ENCODE data around the gene AMD1. TPM values are rescaled to one million over a fixed set of nuclear protein-coding genes. Genes with fewer than 3 reads are reported as not detected.
"Not testable (repeated sequence)": the region's sequence is repeated elsewhere in the genome, so short reads cannot be mapped to it uniquely, and the experiment has no call there.

AMD1 gene
- total RNA-seq, 1 experiment from 2014 or later: 139 TPM

DNA sequence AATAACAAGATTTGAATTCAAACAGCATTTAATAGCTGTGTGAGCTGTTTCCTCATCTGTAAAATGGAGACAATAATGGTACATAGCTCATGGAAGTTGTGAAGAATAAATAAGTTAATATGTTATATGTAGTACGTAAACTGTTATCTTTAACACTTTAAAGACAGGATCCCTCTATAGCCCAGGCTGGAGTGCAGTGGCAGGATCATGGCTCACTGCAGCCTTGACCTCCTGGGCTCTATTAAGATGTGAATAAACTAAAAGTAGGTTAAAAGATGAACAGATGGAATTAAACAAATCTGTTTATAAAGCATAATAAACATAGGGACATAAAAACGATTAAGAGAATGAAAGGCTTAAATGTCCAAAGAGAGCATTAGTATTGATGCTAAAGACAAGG lies 3.0 kb downstream of the AMD1 start:
- no peak for DNase-seq (ENCODE audit: low read depth)

GRCh38 chr6:110878751-110879522 lies 4.4 kb downstream of the AMD1 start:
- no peak for DNase-seq (ENCODE audit: low read depth)

- DNase-seq (ENCODE audit: low read depth): no peak
Observed at GRCh38 chr6:110880651-110881050, 6.1 kb downstream of the AMD1 start.

DNA sequence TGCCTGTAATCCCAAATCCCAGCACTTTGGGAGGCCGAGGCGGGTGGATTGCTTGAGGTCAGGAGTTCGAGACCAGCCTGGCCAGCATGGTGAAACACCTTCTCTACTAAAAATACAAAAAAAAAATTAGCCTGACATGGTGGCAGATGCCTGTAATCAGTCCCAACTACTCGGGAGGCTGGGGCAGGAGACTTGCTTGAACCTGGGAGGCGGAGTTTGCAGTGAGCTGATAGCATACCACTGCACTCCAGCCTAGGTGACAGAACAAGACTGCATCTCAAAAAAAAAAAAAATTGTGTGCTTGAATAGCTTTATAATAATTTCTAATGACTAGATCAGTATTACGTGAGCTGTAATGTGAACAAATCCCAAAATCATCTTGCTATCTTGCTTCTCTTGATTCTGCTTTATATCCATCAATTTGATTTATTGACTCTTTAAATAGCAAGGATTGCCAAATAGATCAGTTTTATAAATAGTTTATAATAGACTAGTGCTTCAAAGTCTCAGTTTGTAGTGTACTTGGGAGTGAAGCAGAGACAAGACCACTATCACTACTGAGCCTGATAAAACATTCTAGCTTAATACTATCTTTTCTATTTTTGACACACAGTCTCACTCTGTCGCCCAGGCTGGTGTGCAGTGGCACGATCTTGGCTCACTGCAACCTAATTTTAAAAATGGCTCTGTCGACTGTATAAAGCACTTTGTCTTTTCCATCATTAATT lies 7.1 kb downstream of the AMD1 start:
- no peak for DNase-seq (ENCODE audit: low read depth)

GRCh38 chr6:110882274-110882619 lies 7.7 kb downstream of the AMD1 start:
- no peak for DNase-seq (ENCODE audit: low read depth)

DNA sequence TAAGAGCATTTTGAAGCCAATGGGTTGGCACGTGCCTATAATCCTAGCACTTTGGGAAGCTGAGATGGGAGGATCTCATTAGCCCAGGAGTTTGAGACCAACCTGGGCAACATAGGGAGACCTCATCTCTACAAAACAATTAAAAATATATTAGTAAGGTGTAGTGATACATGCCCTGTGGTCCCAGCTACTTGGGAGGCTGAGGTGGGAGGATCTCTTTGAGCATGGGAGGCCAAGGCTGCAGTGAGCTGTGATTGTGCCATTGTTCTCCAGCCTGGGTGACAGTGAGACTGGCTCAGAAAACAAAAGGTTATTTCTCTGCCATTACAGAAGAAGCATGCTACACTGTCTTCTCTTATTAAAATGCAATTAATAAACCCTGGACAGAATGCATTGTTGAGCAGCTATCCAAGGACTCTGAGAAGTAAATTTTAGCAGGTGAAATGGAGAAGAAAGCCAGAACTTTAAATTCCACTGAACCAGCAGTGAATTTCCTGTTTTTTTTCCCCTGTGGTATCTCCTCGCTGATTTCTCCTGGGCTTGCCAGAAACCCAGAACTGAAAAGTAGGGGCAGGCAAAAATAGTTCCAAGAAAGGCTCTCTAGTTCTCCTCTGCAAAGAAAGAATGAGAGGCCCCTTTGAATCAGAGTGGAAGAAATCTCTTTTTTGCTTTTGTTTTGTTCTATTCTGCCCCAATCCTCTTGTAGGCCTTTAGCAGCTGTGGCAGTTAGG lies 8.4 kb downstream of the AMD1 start:
- DNase-seq (ENCODE audit: low read depth): no peak

GRCh38 chr6:110884321-110884720 lies 9.7 kb downstream of the AMD1 start:
- no peak for DNase-seq (ENCODE audit: low read depth)

DNA sequence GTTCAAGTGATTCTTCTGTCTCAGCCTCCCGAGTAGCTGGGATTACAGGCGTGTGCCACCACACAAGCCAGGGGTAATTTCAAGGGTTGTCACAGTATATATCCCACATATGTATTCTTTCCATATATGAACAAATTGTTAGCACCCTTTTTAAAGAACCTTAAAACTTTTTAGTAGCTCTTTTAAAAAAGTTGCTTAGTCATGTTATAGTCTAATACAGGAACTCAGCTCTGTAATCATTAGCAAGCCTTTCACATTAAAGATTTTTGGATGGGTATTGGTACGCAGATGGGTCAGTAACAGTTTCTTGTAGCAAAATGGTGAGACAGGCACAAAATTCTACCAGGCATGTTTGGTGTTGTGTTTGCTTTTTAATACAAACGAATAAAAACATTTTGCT lies 10.9 kb downstream of the AMD1 start:
- no peak for DNase-seq (ENCODE audit: low read depth)

DNA sequence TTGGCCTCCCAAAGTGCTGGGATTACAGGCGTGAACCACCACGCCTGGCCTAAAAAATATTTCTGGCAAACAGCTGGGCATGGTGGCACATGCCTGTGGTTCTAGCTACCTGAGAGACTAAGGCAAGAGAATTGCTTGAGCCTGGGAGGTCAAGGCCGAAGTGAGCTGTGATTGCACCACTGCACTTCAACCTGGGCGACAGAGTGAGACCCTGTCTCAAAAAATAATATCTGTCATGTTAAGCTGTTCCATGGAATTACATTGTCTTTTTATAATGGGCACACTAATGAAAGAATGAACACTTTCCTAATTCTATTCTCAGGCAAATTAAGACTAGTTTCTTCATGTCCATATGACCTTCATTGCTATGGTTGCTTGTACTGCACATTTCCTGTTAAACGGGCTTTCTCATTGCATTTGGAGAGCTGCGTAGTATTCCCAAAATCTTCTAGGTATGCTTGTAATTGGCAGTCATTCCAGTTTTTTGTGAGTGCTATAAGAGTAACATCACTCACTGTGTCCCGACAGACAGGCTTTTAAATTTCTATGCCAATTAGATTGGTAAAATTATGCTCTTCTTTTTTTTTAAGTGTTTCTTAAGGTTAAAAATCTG lies 12.1 kb downstream of the AMD1 start:
- DNase-seq (ENCODE audit: low read depth): no peak

- no peak for DNase-seq (ENCODE audit: low read depth)
Observed at GRCh38 chr6:110890288-110890687, 15.7 kb downstream of the AMD1 start.

- DNase-seq (ENCODE audit: low read depth): no peak
Observed at GRCh38 chr6:110895907-110896608, 21.5 kb downstream of the AMD1 start.

DNA sequence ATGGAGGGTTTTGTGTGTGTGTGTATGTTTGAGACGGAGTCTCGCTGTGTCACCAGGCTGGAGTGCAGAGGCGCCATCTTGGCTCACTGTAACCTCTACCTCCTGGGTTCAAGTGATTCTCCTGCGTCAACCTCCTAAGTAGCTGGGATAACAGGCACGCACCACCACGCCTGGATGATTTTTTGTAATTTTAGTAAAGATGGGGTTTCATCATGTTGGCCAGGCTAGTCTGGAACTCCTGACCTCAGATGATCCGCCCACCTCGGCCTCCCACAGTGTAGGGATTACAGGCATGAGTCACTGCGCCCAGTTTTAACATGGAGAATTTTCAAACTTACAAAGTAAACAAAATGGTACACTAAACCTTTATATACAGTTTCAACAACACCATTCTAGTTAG lies 22.8 kb downstream of the AMD1 start:
- DNase-seq (ENCODE audit: low read depth): peak; percentile 59

DNA sequence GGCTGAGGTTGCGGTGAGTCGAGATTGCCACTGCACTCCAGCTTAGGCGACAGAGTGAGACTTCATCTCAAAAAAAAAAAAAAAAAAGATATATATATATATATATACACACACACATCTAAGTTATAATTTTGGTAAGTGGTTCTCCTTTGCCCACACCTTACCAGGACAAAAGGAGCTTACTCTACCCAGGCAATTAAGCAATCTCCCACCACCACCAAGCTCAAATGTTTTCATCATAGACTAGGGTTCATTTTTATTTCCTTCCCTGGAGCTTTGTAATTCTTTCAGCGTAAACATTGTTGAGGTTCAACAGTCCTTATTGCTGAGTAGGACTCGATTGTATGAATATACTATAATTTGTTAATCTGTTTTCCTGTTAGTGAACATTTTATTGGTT lies 23.5 kb downstream of the AMD1 start:
- no peak for DNase-seq (ENCODE audit: low read depth)

DNA sequence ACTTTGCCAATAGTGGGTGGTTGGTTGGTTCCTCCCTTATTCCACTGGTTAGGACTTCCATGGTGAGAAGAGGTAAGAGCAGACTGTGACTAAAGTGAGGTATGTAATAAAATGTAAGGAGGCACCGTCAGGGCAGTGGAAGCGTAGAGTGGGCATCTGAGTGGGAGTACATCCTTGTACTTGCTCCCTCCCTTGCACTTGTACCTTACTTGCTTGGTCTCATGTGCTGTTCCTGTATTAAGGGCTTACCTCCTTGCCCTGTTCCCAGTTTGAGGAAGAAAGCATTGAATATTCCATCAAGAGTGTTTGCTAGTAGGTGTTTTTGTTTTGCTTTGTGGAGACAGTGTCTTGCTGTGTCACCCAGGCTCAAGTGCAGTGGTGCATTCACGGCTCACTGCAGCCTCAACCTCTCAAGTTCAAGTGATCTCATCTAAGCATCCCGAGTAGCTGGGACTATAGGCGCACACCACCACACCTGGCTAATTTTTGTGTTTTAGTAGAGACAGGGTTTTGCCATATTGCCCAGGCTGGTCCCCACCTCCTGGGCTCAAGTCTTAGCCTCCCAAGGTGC lies 25.5 kb downstream of the AMD1 start:
- DNase-seq (ENCODE audit: low read depth): no peak

GRCh38 chr6:110901601-110902000 lies 27.0 kb downstream of the AMD1 start:
- DNase-seq (ENCODE audit: low read depth): not testable (repeated sequence)

GRCh38 chr6:110902091-110902490 lies 27.5 kb downstream of the AMD1 start:
- no peak for DNase-seq (ENCODE audit: low read depth)

DNA sequence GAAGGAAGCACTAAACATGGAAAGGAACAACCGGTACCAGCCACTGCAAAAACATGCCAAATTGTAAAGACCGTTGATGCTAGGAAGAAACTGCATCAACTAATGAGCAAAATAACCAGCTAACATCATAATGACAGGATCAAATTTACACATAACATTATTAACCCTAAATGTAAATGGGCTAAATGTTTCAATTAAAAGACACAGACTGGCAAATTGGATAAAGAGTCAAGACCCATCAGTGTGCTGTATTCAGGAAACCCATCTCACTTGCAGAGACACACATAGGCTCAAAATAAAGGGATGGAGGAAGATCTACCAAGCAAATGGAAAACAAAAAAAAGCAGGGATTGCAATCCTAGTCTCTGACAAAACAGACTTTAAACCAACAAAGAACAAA lies 31.7 kb downstream of the AMD1 start:
- DNase-seq (ENCODE audit: low read depth): not testable (repeated sequence)

GRCh38 chr6:110930781-110931180 lies 56.2 kb downstream of the AMD1 start:
- DNase-seq (ENCODE audit: low read depth): no peak

DNA sequence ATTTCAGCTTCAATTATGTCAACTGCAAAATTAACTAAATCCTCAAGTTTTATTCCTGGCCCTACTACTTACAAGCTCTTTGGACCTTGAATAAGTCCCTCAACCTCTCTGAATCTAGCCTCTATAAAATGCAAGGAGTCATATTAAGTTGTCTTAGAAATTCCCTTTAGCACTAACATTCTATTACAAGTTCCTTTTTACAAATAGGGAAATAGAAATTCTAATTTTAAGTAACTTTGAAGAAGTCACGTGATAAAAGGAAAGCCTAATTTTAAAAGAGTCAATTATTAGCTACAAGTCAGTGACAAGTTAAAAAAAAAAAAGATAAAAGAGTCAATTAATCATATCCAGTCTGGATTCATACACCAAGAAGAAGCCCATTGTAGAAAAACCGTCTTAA lies 59.3 kb downstream of the AMD1 start:
- DNase-seq (ENCODE audit: low read depth): no peak

- no peak for DNase-seq (ENCODE audit: low read depth)
Observed at GRCh38 chr6:110934381-110934898, 59.9 kb downstream of the AMD1 start.

DNA sequence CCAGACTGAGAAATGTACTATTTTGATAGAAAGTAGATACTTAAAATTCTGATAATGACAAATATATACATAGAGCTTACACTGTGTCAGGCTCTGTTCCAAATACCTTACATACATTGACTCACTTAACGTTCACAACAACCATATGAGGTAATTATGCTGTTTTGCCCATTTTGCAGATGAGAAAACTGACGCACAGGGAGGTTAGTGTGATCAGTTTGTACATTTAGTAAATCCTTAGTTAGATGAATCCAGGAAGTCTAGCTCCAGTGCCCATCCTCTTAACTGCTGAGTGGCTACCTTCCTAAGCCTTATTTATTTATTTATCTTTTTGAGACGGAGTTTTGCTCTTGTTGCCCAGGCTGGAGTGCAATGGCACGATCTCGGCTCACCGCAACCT lies 60.6 kb downstream of the AMD1 start:
- DNase-seq (ENCODE audit: low read depth): no peak
